Measurements from ENCODE around the gene OGN.

GRCh38 chr9:92414566-92414965, 10.2 kb upstream of the OGN start:
- TF ChIP-seq CTCF (conservative IDR thresholded peaks at IDR 0.05 in 1 of 2, IDR thresholded peaks at IDR 0.05 in 1 of 2; ENCODE audit: extremely low read depth in 1 of 2, insufficient read depth in 1 of 2, low read depth in 1 of 2, low read length in 2 of 2) (no peak), EZH2 (IDR thresholded peaks at IDR 0.05; ENCODE audit: borderline replicate concordance, low read length) (no peak)

All from mammary epithelial cell (primary cell).